Sciatic nerve (tissue), 2 donors: ENCODE measurements around the gene GUSB. TPM values are rescaled to one million over a fixed set of nuclear protein-coding genes. Genes with fewer than 3 reads are reported as not detected.
"Not testable (repeated sequence)": the region's sequence is repeated elsewhere in the genome, so short reads cannot be mapped to it uniquely, and the experiment has no call there.

Experiments used
- ATAC-seq: fragments of 200-7000 bp; cut with Tn5 transposase; one replicate; pipeline ENCODE4 v1.9.1; 2020; ENCODE audit warnings: mild to moderate bottlenecking, moderate library complexity
- DNase-seq: peaks from one replicate; pipeline ENCODE4 v3.0.0-alpha.2; 2020; ENCODE audit warnings: low spot score
- intact Hi-C: fragments of 100-400 bp; cut with DNase I; formaldehyde crosslinking; loops from one replicate; pipeline ENCODE4 v1.14.2; 2022
- total RNA-seq: library from RNA; stranded (reverse); fragmentation: NEBNext Ultra II Directional; extraction: Animal tissue kit (Norgen Biotek cat#: 25700); gene quantifications from one replicate; pipeline ENCODE4 v1.2.1, GENCODE V29; 2021
- donor health status: DM: no; HTN: no; CAD: no.
- donor health status: DM: no; HTN: no; CAD: no.

Gene GUSB
- total RNA-seq, 1 donor from 2014 or later, result 46.6 TPM

GRCh38 chr7:65978891-65979582, 3.0 kb downstream of the GUSB start:
- DNase-seq (peak; percentile 41), ATAC-seq (no peak)
- intact Hi-C loops, result no loop called here

GRCh38 chr7:65976659-65977196, 5.3 kb downstream of the GUSB start:
- no peak for ATAC-seq
- DNase-seq, result peak; percentile 50

GRCh38 chr7:65975814-65976445, 6.1 kb downstream of the GUSB start:
- ATAC-seq (no peak), DNase-seq (peak; percentile 40)
- intact Hi-C loops, result no loop called here

More at GRCh38 chr7:65976659-65977196, 5.3 kb downstream of the GUSB start:
- intact Hi-C loops, result no loop called here

GRCh38 chr7:65974876-65975275, 7.1 kb downstream of the GUSB start:
- intact Hi-C loops, result no loop called here

GRCh38 chr7:65974191-65974801, 7.7 kb downstream of the GUSB start:
- DNase-seq (peak; percentile 57), ATAC-seq (no peak)
- intact Hi-C loops, result no loop called here

More at GRCh38 chr7:65974876-65975275, 7.1 kb downstream of the GUSB start:
- peak; percentile 33 for DNase-seq
- ATAC-seq, result no peak

GRCh38 chr7:65972976-65973375, 9.0 kb downstream of the GUSB start:
- intact Hi-C loops, result no loop called here

GRCh38 chr7:65971021-65971420, 11.0 kb downstream of the GUSB start:
- DNase-seq (peak; percentile 39), ATAC-seq (no peak)
- intact Hi-C loops, result no loop called here

More at GRCh38 chr7:65972976-65973375, 9.0 kb downstream of the GUSB start:
- DNase-seq (peak; percentile 27), ATAC-seq (no peak)

- intact Hi-C loops, result no loop called here
- ATAC-seq (no peak), DNase-seq (peak; percentile 40)
Observed at GRCh38 chr7:65968256-65969185, 13.5 kb downstream of the GUSB start.

GRCh38 chr7:65967361-65968155, 14.5 kb downstream of the GUSB start:
- DNase-seq (peak; percentile 51), ATAC-seq (no peak)
- intact Hi-C loops, result no loop called here

GRCh38 chr7:65966146-65966545, 15.9 kb downstream of the GUSB start:
- DNase-seq (peak; percentile 14), ATAC-seq (no peak)
- intact Hi-C loops, result no loop called here

GRCh38 chr7:65964671-65965070, 17.3 kb downstream of the GUSB start:
- peak; percentile 12 for DNase-seq
- ATAC-seq, intact Hi-C loops: not testable (repeated sequence)

- DNase-seq (peak; percentile 17), ATAC-seq (no peak)
- intact Hi-C loops, result no loop called here
Observed at GRCh38 chr7:65962033-65962432, 20.0 kb downstream of the GUSB start.

GRCh38 chr7:65960351-65961074, 21.5 kb downstream of the GUSB start:
- intact Hi-C loops, result no loop called here
- no peak for ATAC-seq

GRCh38 chr7:65955718-65956117, 26.3 kb downstream of the GUSB start:
- intact Hi-C loops, result no loop called here
- no peak for ATAC-seq
- DNase-seq, result no peak

More at GRCh38 chr7:65960351-65961074, 21.5 kb downstream of the GUSB start:
- DNase-seq, result no peak

GRCh38 chr7:65953890-65954450, 28.0 kb downstream of the GUSB start:
- intact Hi-C loops, result no loop called here
- DNase-seq (no peak), ATAC-seq (no peak)

GRCh38 chr7:65953001-65953720, 28.9 kb downstream of the GUSB start:
- DNase-seq, result no peak
- no peak for ATAC-seq
- intact Hi-C loops, result no loop called here
